HG02884 (cell line): ENCODE data around the gene PLEKHH3.
"Not testable (repeated sequence)": the region's sequence is repeated elsewhere in the genome, so short reads cannot be mapped to it uniquely, and the experiment has no call there.

Experiments used
- ATAC-seq: cut with Tn5 transposase; IDR thresholded peaks from one replicate; pipeline ENCODE4 v1.9.1; 2021; ENCODE audit warnings: mild to moderate bottlenecking, moderate library complexity; ENCODE audit not compliant: unreplicated experiment

Gene PLEKHH3

DNA sequence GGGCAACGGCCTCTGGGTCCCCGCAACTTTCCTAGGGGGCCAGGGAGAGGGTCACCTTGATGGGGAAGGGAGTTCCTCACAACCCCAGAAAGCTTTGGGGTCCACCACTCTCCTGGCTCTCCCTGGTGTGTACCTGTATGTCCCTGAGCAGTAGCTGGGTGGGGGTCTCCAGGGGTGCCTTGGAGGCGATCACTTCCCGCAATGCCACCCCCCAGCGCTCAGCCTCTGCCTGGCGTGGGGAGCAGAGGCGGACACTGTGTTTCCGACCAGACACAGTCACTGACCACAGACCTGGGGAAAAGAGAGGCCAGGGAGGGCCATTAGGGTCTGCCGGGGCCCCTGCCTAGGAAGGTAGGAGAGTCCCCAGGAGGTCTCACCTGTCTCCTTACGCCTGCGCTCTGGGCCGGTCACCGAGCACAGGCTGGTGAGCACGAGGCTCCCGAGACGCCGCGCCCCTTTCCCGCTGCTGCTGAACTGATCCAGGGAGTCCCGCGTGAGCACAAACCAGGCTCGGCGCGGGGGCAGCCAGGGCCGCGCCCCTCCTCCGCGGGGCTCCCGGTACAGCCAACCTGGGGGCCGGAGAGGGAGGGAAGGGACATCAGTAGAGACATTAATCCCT is 3.4 kb downstream of the PLEKHH3 start:
- ATAC-seq, result no peak

DNA sequence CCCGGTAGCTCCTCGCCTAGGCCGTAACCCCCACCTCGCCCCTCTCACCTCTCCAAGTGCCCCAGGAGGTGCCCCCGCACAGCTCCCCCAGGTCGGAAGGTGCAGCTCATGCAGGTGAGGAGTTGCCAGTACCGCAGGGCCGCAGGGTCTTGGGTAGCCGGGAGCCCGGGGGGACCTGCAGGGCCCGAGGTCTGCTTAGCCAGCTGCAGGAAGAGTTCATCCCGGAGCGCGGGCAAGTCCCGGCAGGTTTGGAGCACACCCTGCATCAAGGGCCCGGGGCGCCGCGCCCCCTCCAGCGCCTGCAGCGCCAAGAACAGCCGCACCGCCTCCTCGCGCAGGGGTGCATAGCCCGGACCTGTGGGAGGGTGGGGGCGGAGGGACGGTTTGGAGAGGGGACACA is 4.8 kb downstream of the PLEKHH3 start:
- ATAC-seq, result no peak

DNA sequence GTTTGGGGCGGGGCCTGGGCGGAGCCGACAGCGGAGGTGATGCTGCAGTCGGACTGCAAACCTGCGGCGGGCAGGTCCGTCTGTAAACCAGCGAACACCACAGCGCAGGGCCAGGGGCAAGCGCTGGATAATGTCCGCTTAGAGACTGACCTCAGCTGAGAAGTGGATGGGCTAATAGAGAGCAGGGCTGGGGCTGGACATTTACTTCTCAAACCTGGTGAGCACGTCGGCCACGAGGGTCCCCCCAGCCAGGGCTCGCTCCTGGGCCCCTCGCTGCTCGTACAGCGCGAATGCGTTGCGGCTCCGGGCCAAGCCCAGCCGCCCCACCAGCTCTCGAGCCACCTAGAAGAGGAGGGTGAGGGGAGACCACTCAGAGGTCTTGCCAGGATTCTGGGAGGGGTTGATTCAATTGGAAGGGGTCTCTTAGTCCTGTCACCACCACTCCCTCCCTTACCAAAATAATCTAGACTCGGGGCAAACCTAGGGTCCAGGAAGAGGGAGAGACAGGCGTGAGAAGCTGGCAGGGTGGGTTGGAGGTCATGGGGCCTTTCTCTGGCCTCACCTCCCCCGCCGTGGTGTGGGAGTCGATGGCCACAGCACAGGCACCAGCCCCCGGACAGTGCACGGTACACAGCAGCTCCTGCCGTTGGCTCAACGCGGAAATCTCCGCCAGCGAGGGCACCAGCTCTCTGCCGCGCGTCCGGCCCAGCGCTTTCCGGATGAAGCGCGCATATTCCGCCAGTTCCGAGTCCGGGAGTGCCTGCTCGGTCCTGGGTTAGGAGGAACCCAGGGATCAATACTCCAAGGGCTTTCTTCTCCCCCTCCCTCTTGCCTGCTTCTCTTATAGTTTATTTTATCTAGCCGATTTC is 5.8 kb downstream of the PLEKHH3 start:
- ATAC-seq, result no peak

DNA sequence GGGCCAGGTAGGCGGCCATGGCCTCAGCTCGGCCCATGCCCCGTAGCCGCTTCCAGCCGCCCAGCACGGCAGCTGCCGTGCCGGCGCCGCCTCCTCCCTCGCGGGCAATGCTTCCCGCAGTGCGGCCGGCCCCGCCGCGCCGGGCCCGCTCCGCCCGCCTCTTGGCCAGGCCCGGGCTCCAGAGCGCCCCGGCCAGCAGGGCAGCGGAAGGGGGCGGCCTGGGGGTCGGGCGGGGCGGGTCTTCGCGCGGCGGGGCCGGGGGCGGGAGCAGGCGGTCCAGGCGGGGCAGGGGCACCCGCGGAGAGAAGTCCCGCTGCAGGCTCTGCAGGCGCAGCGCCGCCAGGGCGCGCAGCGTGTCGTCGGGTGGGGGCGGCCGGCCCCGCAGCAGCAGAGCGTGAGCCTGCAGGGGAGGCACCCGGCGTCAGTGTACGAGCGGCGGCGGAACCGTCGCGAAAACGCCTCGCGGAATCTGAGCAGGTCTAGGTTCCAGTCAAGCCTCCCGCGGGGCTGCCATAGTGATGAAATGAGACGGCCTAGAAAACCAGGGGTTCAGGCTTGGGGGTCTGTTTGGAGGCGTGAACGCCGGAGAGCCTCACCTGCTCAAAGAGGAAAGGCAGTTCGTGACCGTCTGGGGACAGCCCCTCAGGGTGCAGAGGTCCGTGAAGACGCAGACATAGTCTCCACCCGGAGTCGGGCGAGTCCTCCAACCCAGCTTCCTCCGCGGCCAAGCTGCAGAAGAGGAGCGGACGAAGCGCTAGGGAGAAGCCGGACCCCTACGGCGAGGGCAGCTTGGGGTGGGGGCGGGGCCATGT is 6.6 kb downstream of the PLEKHH3 start:
- no peak for ATAC-seq

DNA sequence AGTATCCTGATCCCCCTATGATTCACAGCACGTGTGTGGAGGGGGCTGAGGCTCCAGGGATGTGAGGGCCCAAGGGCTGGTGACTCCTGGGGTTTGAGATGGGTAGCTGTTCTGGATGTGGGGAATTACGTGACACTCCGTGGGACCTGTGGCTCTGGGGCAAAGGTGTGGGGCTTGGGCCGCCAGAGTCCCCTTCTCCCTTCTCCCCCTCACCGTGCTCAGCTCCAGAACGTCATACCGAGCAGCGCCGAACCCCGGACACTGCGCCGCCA is 7.2 kb downstream of the PLEKHH3 start:
- ATAC-seq, result no peak

DNA sequence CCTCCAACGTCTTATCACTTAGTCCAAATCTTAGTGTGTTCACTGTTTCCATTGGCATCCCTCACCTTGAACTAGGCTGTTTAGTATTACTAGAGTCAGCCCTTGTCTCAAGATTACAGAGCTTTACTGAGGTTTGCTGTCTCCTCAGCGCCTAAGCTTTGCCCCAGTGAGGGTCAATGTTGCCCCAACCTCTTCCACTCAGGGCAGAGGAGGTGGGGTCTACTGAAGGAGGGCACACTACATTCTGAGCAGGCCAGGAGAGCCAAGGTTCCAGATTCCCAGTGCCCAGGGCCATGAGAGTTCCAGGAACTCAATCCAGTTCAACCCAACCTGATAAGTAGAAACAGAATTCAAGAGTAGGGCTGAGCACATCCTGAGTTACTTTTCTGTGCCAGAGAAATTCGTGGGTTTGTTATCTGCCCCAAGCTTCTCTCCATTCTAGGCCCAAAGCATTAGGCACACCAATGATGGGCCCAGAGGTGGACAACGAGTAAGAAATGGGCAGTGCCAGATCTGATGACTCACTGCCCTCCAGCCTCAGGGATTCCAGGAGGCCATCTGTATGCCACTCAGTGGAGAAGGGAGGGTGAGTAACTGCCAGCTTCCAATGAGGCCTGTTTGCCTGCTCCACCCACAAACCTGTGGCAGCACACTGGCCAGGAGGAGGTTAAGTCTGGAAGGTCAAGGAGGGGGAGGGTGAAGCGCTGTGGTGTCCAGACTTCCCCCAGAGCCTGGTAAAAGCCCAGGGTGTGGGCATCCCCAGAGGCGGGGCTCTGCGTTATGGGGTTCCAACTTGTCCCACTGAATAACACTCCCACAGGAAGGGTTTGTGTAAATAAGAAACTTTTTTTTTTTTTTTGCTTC is 9.5 kb downstream of the PLEKHH3 start:
- ATAC-seq, result no peak

DNA sequence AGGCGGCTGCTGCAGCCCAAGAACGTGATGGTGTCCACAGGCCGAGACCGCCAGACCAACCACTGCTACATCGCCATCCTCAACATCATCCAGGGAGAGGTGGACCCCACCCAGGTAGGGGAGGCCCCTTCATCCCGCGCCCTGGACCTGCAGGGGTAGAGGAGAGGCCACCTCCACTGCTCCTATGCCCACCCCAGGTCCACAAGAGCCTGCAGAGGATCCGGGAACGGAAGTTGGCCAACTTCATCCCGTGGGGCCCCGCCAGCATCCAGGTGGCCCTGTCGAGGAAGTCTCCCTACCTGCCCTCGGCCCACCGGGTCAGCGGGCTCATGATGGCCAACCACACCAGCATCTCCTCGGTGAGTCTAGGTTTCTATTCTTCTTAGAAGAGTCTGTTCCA is 10.7 kb downstream of the PLEKHH3 start:
- not testable (repeated sequence) for ATAC-seq

DNA sequence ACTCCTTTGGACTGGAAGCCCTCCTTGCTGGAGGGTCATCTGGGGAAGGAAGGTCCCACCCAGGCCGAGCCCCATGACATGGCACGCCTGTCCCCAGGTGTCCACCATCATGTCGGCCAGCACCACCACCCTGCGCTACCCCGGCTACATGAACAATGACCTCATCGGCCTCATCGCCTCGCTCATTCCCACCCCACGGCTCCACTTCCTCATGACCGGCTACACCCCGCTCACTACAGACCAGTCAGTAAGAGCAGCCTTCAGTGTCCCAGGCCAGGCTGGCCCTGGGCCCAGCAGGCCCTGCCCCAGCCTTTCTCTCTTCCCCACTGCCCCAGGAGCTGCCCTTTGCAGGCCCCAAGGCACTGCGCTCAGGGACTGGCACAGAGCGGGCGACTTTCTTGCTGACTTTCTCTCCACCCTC is 11.2 kb downstream of the PLEKHH3 start:
- no peak for ATAC-seq

DNA sequence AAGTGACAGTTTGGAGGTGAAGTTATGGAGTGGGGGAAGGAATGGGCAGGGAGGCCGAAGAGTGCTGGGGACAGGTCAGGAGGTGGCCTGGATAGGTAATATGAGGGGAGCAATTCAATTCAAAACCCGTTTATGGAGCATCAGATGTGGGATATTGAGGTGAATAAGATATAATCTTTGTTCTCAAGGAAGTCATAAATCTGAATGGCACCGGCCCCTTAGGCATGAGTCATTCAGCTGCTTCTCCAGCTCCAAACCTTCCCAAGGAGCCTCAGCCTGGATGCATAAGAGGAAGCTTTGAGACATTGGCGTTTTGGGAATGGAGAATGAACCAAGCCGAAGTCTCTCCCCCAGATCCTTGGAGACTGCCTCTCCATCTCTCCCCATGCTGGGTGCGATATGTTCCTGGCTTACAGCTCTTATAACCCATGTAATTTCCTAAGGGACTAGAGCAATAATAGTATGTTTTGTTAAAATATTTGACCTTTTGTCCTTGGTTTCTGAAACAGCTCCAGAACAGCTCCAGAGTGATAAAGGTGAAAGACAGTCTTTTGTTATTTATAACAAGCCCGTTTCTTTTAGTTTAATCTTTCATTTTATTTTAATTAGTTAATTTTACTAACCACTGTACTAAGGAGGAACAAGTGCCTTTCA is 16.0 kb downstream of the PLEKHH3 start:
- no peak for ATAC-seq

DNA sequence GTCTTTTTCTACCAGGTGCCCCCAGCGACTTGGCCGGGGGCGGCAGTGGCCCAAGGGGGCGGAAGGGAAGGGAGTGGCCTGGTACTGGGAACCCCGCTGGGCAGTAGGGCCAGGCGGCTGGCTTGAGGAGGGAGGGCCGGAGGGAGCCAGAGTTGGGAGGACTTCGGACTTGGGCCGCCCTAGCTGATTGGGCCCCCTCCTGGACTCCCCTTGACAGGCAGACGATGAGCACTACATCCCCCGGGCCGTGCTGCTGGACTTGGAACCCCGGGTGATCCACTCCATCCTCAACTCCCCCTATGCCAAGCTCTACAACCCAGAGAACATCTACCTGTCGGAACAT is 16.9 kb downstream of the PLEKHH3 start:
- ATAC-seq, result not testable (repeated sequence)

DNA sequence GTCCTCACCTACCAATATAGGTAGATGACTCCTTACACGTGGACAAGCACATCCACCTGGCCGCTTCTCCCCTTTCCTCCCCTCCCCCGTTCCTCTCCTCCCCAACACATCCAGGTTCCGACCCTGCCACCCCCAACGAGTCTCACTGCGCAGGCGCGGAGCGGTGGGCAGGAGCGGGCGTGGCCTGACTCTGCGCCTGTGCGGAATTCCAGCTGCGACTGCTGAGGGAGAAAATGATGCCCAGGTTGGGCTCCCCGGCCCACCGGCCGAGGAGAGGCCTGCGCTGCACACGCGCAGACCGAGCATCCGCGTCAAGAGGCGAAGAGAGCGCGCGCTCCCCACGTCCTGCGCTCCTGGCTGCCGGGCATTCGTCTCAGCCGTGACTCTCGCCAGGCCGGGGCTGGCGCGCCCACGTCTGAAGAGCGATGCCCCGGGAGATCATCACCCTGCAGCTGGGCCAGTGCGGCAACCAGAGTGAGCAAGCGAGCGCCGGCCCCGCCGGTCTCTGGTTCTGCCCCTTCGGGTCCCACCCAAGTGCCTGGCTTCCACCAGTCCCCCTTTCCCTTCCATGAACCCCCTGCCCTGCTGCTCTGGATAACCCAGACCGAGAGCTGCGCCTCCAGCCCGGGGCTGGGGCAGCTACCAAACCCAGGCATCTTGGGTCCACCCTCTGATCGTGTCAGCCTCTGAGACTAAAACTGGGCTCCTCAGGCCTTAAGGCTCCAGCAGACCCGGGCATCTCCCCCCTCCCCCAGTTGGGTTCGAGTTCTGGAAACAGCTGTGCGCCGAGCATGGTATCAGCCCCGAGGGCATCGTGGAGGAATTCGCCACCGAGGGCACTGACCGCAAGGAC is 17.5 kb downstream of the PLEKHH3 start, which contains the start of gene TUBG2:
TUBG2 (plus strand) TSS at position 206 of the 853 bp plus-strand sequence; CDS start at position 426, 220 bp downstream.
- ATAC-seq, result no peak

DNA sequence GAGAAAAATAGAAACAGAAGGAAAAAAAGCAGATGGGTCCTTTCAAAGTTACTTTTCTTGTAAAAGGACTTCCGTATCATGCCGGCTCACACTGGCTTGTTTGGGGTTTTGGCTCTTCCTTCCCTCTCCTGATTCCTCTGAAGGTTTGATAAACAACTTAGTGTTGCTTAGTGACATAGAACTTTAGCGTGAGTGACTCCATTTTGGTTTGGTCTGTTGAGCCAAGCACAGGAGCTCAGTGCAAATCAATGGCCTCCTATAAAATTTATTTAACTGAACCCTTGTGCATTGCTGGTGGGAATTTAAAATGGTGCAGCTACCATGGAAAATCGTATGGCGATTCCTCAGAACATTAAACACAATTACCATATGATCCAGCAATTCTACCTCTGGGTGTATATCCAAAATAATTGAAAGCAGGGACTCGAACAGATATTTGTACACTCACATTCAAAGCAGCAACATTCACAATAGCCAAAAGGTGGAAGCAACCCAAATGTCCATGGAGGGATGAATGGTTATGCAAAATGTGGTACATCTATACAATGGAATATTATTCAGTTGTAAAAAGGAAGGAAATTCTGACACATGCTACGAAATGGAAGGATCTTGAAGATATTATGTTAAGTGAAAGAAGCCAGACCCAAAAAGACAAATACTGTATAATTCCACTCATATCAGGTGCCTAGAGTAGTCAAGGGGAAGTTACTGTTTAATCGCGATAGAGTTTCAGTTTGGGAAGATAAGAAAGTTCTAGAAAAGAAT is 18.8 kb downstream of the PLEKHH3 start:
- ATAC-seq, result no peak

DNA sequence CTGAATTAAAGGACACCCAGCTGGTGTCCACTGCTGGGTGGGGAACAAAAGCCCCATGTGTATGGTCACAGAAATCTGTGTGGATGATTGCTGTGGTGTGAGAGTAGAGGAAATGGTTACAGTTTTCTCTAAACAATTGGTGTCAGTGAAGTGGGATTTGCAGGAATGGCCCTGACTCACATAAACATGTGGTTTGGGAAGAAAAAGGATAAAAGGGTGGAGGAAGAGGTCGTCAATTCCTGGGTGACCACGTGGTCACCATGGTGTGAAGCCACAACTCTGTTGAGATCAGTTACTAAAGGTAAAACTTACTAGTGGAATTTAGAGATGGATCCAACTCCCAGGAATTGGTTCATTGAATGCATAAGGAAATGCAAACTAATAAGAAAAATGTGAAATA is 21.3 kb downstream of the PLEKHH3 start:
- no peak for ATAC-seq

DNA sequence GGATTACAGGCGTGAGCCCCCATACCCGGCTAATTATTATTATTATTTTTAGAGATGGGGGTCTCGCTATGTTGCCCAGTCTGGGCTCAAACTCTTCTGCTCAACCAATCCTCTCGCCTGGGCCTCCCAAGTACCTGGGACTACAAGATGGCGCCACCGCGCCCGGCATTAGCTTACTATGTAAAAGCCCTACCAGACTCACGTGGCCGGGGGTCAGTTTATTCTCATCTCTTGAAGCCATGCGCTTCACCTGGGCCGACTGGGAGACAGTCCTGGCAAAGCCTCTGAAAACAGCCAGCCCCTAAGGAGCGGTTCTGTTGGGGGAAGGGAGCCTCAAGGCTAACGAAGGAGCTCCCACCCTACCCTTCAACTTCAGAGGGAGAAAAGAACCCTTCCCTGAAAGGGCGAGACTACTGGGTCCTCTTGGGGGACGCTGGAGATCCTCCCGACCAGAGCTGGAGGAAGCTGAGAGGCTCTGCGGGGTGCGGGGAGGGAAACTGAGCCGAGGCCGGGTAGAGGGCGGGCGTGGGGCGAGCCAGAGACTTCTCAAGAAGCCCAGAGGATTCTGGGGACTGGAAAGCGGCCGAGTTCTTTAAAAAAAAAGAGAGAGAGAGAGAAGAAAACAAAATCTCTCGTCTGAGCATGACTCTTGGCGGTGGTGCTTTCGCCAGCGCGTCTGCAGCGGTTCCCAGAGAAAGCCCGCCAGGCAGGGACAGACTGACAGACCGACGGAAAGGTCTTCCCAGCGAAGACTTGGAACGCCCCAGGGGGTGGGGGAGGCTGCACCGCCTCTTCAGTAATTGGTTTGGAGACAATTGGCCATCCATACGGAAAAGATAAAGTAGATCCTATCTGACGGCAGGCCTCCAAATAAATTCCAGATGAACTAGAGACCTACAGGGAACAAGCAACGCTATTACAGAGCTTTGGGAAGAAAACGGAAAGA is 23.3 kb downstream of the PLEKHH3 start:
- ATAC-seq, result no peak

DNA sequence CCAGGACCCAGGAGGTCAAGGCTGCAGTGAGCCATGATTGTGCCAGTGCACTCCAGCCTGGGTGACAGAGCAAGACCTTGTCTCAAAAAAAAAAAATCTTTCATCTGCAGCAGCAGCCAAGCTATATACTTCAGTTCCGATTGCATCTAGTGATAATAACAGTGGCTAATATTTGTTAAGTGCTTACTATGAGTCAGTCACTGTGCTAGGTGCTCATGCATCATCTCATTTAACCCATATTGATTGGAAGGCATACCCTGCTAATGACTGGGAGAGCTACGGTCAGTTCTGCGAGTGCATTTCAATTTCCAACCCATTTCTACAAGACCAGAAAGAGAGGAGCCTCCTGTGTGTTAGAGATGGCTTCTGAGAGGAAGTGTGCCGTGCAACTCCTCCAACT is 25.4 kb downstream of the PLEKHH3 start:
- no peak for ATAC-seq

DNA sequence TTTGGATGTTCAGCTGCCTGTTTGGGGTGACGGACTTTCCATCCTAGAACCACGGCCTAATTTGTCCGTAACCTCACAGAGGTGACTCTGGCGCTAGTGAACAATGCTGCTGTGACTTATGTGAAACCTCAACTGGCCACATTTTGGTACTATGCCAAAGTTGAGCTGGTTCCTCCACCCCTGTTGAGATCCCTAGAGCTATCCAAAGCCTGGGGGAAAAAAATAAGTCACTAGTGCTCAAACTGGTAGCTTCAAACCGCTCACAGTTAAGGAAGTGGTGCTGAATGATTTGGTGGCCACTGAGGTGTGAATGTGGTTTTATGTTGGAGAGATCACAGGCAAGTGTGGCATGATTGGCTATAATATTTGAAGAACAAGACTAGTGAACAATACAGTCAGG is 29.0 kb downstream of the PLEKHH3 start:
- ATAC-seq, result no peak

DNA sequence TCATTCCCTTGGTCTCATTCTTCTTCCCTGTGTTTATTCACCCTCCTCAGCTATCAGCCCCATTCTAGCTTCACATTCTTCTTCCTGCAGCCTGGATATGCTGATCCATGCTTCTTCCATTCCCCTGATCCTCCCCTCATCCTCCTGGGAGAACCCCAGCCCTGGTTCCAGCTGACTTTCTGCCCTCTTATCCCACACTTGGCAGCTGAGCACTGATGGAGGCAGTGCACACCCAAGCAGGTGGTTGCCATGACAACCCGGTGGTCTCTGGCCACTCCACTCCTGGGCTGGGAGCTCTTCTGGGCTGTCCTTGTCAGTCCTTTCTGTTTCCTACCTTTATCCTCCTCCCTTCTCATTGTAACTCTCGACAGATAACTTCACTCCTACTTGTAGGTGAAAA is 34.5 kb downstream of the PLEKHH3 start:
- ATAC-seq, result no peak

DNA sequence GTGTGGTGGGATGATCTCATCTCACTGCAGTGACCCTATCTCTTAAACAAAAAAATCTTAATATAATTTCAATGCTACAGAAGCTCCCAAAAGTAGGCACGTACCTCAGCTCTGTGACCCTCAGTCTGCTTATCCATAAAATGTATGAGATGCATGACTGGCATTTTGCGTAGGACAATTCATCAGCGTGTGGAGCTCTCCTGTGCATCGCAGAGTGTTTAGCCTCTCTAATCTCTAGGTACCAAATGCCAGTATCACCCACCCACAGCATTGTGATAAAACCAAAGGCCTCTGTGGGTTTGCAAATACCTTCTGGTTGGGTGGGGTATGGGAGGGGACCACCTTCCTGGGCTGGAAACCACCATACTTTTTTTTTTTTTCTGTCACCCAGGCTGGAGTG is 36.7 kb downstream of the PLEKHH3 start:
- no peak for ATAC-seq
